HepG2 (cell line): ENCODE data around the gene CHTF8. TPM values are rescaled to one million over a fixed set of nuclear protein-coding genes. Genes with fewer than 3 reads are reported as not detected.

Experiments
- BHLHE40 ChIP-seq: IDR thresholded peaks from 2 replicates; pipeline ENCODE4 v1.6.1; 2011; ENCODE audit warnings: low read length, improper control_type of control experiment
- ESRRA ChIP-seq: sonication (generic); formaldehyde crosslinking; IDR thresholded peaks from 2 replicates; pipeline ENCODE4 v1.5.1; 2020; ENCODE audit warnings: mild to moderate bottlenecking, low read depth, missing genetic modification reagents
- IRX3 ChIP-seq: sonication (generic); formaldehyde crosslinking; IDR thresholded peaks from 2 replicates; pipeline ENCODE4 v1.8.1; 2023; ENCODE audit warnings: mild to moderate bottlenecking, low read depth, missing genetic modification reagents, borderline replicate concordance
- KAT8 ChIP-seq: IDR thresholded peaks from 2 replicates; pipeline ENCODE4 v1.6.1; 2016; ENCODE audit warnings: missing genetic modification reagents, missing compliant biosample characterization
- MAFK ChIP-seq, 2 experiments: IDR thresholded peaks in 1 of 2; conservative IDR thresholded peaks in 1 of 2; 2 replicates each; pipeline ENCODE4 v1.6.1; 2011; ENCODE audit warnings: improper control_type of control experiment in 2 of 2, low read length in 2 of 2
- NKX3-1 ChIP-seq: sonication (generic); formaldehyde crosslinking; IDR thresholded peaks from 2 replicates; pipeline ENCODE4 v1.5.0; 2020; ENCODE audit warnings: missing genetic modification reagents
- PHF21A ChIP-seq: sonication (generic); formaldehyde crosslinking; IDR thresholded peaks from 2 replicates; pipeline ENCODE4 v1.5.0; 2020; ENCODE audit warnings: mild to moderate bottlenecking, missing genetic modification reagents
- PLSCR1 ChIP-seq: sonication (generic); formaldehyde crosslinking; IDR thresholded peaks from 2 replicates; pipeline ENCODE4 v1.5.0; 2020; ENCODE audit warnings: missing genetic modification reagents, mild to moderate bottlenecking, borderline replicate concordance
- RBAK ChIP-seq: sonication (generic); formaldehyde crosslinking; IDR thresholded peaks from 2 replicates; pipeline ENCODE4 v1.5.1; 2020; ENCODE audit warnings: mild to moderate bottlenecking, missing genetic modification reagents
- RNF2 ChIP-seq: fragments of 450-650 bp; conservative IDR thresholded peaks from 2 replicates; pipeline ENCODE4 v1.6.1; 2016; ENCODE audit warnings: low read depth
- SMARCC2 ChIP-seq: fragments of 450-650 bp; IDR thresholded peaks from 2 replicates; pipeline ENCODE4 v1.6.1; 2017; ENCODE audit warnings: antibody characterized with exemption, mild to moderate bottlenecking
- TARDBP ChIP-seq: sonication (generic); formaldehyde crosslinking; IDR thresholded peaks from 2 replicates; pipeline ENCODE4 v1.8.0; 2022; ENCODE audit warnings: mild to moderate bottlenecking, missing genetic modification reagents
- TRIM24 ChIP-seq: sonication (generic); formaldehyde crosslinking; IDR thresholded peaks from 2 replicates; pipeline ENCODE4 v1.8.0; 2022; ENCODE audit warnings: mild to moderate bottlenecking, missing genetic modification reagents
- U2AF2 ChIP-seq: fragments of 200-400 bp; formaldehyde crosslinking; IDR thresholded peaks from 2 replicates; pipeline ENCODE4 v1.6.1; 2017; ENCODE audit warnings: low read depth, mild to moderate bottlenecking, low read length
- USF2 ChIP-seq, 2 experiments: sonication (generic) in 1 of 2; formaldehyde crosslinking in 1 of 2; IDR thresholded peaks; 2 replicates each; pipeline versions ENCODE4 v1.5.1 to v1.6.1; 2011 to 2020; ENCODE audit warnings: borderline replicate concordance in 1 of 2, low read depth in 1 of 2, low read length in 1 of 2, mild to moderate bottlenecking in 1 of 2, missing genetic modification reagents in 1 of 2, moderate library complexity in 1 of 2
- ZBTB34 ChIP-seq: sonication (generic); formaldehyde crosslinking; IDR thresholded peaks from 2 replicates; pipeline ENCODE4 v1.8.0; 2022; ENCODE audit warnings: mild to moderate bottlenecking, missing genetic modification reagents
- ZNF3 ChIP-seq: IDR thresholded peaks from 2 replicates; pipeline ENCODE4 v1.7.0; 2017; ENCODE audit warnings: inconsistent platforms
- ZNF703 ChIP-seq: sonication (generic); formaldehyde crosslinking; IDR thresholded peaks from 2 replicates; pipeline ENCODE4 v1.5.1; 2020; ENCODE audit warnings: missing genetic modification reagents, mild to moderate bottlenecking, moderate library complexity, borderline replicate concordance
- ZSCAN31 ChIP-seq: sonication (generic); formaldehyde crosslinking; IDR thresholded peaks from 2 replicates; pipeline ENCODE4 v1.5.0; 2020; ENCODE audit warnings: low read depth, mild to moderate bottlenecking, missing genetic modification reagents
- polyA plus RNA-seq, 8 experiments: library from polyadenylated mRNA; depleted of rRNA in 3 of 8; stranded (reverse) in 7 of 8; unstranded in 1 of 8; fragments of >200 nt; fragmentation: Illumina TruSeq in 4 of 8; extraction: Trizol in 4 of 8; gene quantifications; 2 replicates each; pipeline versions ENCODE4 v1.2.1 to v1.2.3, GENCODE V29; 2011 to 2016; ENCODE audit warnings: low read depth in 4 of 8, missing spikeins in 1 of 8, mixed read lengths in 1 of 8; ENCODE audit not compliant: insufficient read depth in 1 of 8
- total RNA-seq, 5 experiments: library from RNA; depleted of rRNA; stranded (reverse); fragments of >200 nt; fragmentation: Illumina TruSeq; extraction: Trizol; gene quantifications; 2 replicates each; pipeline ENCODE4 v1.2.3, GENCODE V29; 2016; ENCODE audit warnings: low read depth in 1 of 5
- TF ChIP-seq, protein P1 (sequence below): sonication (generic); formaldehyde crosslinking; IDR thresholded peaks from 2 replicates; pipeline ENCODE4 v1.4.0; 2020; ENCODE audit warnings: missing genetic modification reagents
- TF ChIP-seq, protein P2 (sequence below): sonication (generic); formaldehyde crosslinking; IDR thresholded peaks from 2 replicates; pipeline ENCODE4 v1.4.0; 2020; ENCODE audit warnings: missing genetic modification reagents
- TF ChIP-seq, protein P3 (sequence below): sonication (generic); formaldehyde crosslinking; IDR thresholded peaks from 2 replicates; pipeline ENCODE4 v1.8.1; 2023; ENCODE audit warnings: mild to moderate bottlenecking, missing genetic modification reagents

The CHTF8 gene
- total and polyA plus RNA-seq, 2 of the 13 experiments (the other 11 are each of a cell fraction or from before 2014, with no cell fraction given) = 37.2 to 67.5 TPM

- TF ChIP-seq ZBTB34 (CRISPR knock-in tag) (no peak), PHF21A (CRISPR knock-in tag) (no peak), KAT8 (no peak), IRX3 (CRISPR knock-in tag) (no peak), ZSCAN31 (CRISPR knock-in tag) (no peak), SMARCC2 (no peak), TARDBP (CRISPR knock-in tag) (no peak), U2AF2 (no peak), MAFK (conservative IDR thresholded peaks at IDR 0.05 in 1 of 2, IDR thresholded peaks at IDR 0.05 in 1 of 2; ENCODE audit: low read length in 2 of 2) (no peak), ZNF3 (no peak), ZNF703 (CRISPR knock-in tag) (no peak), BHLHE40 (no peak), NKX3-1 (CRISPR knock-in tag) (no peak), ESRRA (no peak), RBAK (CRISPR knock-in tag) (no peak), TRIM24 (CRISPR knock-in tag) (no peak), PLSCR1 (no peak), RNF2 (no peak), USF2 (IDR thresholded peaks at IDR 0.05; ENCODE audit: low read depth, low read length) (no peak), USF2 (CRISPR knock-in tag; IDR thresholded peaks at IDR 0.05; ENCODE audit: borderline replicate concordance) (no peak; the same call in 1 of the 2 replicates)
- TF ChIP-seq, protein P1, sequence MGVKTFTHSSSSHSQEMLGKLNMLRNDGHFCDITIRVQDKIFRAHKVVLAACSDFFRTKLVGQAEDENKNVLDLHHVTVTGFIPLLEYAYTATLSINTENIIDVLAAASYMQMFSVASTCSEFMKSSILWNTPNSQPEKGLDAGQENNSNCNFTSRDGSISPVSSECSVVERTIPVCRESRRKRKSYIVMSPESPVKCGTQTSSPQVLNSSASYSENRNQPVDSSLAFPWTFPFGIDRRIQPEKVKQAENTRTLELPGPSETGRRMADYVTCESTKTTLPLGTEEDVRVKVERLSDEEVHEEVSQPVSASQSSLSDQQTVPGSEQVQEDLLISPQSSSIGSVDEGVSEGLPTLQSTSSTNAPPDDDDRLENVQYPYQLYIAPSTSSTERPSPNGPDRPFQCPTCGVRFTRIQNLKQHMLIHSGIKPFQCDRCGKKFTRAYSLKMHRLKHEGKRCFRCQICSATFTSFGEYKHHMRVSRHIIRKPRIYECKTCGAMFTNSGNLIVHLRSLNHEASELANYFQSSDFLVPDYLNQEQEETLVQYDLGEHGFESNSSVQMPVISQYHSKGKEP (CRISPR knock-in tag) = no peak
- TF ChIP-seq, protein P2, sequence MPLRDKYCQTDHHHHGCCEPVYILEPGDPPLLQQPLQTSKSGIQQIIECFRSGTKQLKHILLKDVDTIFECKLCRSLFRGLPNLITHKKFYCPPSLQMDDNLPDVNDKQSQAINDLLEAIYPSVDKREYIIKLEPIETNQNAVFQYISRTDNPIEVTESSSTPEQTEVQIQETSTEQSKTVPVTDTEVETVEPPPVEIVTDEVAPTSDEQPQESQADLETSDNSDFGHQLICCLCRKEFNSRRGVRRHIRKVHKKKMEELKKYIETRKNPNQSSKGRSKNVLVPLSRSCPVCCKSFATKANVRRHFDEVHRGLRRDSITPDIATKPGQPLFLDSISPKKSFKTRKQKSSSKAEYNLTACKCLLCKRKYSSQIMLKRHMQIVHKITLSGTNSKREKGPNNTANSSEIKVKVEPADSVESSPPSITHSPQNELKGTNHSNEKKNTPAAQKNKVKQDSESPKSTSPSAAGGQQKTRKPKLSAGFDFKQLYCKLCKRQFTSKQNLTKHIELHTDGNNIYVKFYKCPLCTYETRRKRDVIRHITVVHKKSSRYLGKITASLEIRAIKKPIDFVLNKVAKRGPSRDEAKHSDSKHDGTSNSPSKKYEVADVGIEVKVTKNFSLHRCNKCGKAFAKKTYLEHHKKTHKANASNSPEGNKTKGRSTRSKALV (CRISPR knock-in tag) = no peak
- TF ChIP-seq, protein P3, sequence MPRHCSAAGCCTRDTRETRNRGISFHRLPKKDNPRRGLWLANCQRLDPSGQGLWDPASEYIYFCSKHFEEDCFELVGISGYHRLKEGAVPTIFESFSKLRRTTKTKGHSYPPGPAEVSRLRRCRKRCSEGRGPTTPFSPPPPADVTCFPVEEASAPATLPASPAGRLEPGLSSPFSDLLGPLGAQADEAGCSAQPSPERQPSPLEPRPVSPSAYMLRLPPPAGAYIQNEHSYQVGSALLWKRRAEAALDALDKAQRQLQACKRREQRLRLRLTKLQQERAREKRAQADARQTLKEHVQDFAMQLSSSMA (CRISPR knock-in tag) = no peak
Observed at GRCh38 chr16:69131839-69132423, 457 bp downstream of the CHTF8 start (continued).
